ENCODE results near the gene TMEM175. TPM values are rescaled to one million over a fixed set of nuclear protein-coding genes. Genes with fewer than 3 reads are reported as not detected.

The TMEM175 gene
- total RNA-seq, 8 experiments from 2014 or later: 12.0 to 31.3 (median 27.3) TPM

GRCh38 chr4:892780-893179 is 39.5 kb upstream of the TMEM175 start:
- ATAC-seq (replicated peaks in 6 of 8): no peak
- H3K27ac ChIP-seq: no peak overlapping the region
- no peaks in the 10 kb centered on the region for H3K4me1 ChIP-seq (replicated peaks in 1 of 2)
- in situ Hi-C loops (cut with MboI; ENCODE audit: low pct_unique_long_range_greater_than_20kb in 2 of 9, low sequenced_read_pairs in 9 of 9, unreplicated experiment in 9 of 9): no loop called here
- 86 to 100% (median 93%) methylated on average over 1 to 4 of the region's 10 CpGs; no CpG with 5 or more reads in 5 of the 10 experiments for WGBS, 10 experiments
- no peak overlapping the region for H3K4me3 ChIP-seq

- WGBS, 10 experiments: 77 to 100% (median 91%) methylated on average over 1 to 23 of the region's 41 CpGs; no CpG with 5 or more reads in 6 of the 10 experiments
- H3K27ac ChIP-seq: no peak overlapping the region
- H3K4me1 ChIP-seq (replicated peaks in 1 of 2): no peaks in the 10 kb centered on the region
- no peak for ATAC-seq (replicated peaks in 6 of 8)
- in situ Hi-C loops (cut with MboI; ENCODE audit: low pct_unique_long_range_greater_than_20kb in 2 of 9, low sequenced_read_pairs in 9 of 9, unreplicated experiment in 9 of 9): no loop called here
- H3K4me3 ChIP-seq: no peak overlapping the region
Measured at GRCh38 chr4:893276-893994, 38.8 kb upstream of the TMEM175 start.

GRCh38 chr4:893995-894705 is 38.1 kb upstream of the TMEM175 start:
- Histone ChIP-seq H3K4me3 (no peak overlapping the region), H3K27ac (no peak overlapping the region), H3K4me1 (replicated peaks in 1 of 2) (no peaks in the 10 kb centered on the region)
- in situ Hi-C loops (cut with MboI; ENCODE audit: low pct_unique_long_range_greater_than_20kb in 2 of 9, low sequenced_read_pairs in 9 of 9, unreplicated experiment in 9 of 9): no loop called here
- WGBS, 10 experiments: 100% methylated on average over 2 of the region's 40 CpGs; no CpG with 5 or more reads in 9 of the 10 experiments
- ATAC-seq (replicated peaks in 6 of 8): no peak

GRCh38 chr4:895596-895995 is 36.7 kb upstream of the TMEM175 start:
- Histone ChIP-seq H3K27ac (no peak overlapping the region), H3K4me1 (replicated peaks in 1 of 2) (no peaks in the 10 kb centered on the region), H3K4me3 (no peak overlapping the region)
- WGBS, 10 experiments: 87 to 100% (median 90%) methylated on average over 2 to 6 of the region's 16 CpGs; no CpG with 5 or more reads in 5 of the 10 experiments
- ATAC-seq (replicated peaks in 6 of 8): no peak
- in situ Hi-C loops (cut with MboI; ENCODE audit: low pct_unique_long_range_greater_than_20kb in 2 of 9, low sequenced_read_pairs in 9 of 9, unreplicated experiment in 9 of 9): no loop called here

GRCh38 chr4:896216-896615 is 36.0 kb upstream of the TMEM175 start:
- Histone ChIP-seq H3K4me3 (no peak overlapping the region), H3K4me1 (replicated peaks in 1 of 2) (no peaks in the 10 kb centered on the region), H3K27ac (no peak overlapping the region)
- in situ Hi-C loops (cut with MboI; ENCODE audit: low pct_unique_long_range_greater_than_20kb in 2 of 9, low sequenced_read_pairs in 9 of 9, unreplicated experiment in 9 of 9): no loop called here
- ATAC-seq (replicated peaks in 6 of 8): no peak
- 89 to 100% (median 100%) methylated on average over 1 to 12 of the region's 13 CpGs; no CpG with 5 or more reads in 4 of the 10 experiments for WGBS, 10 experiments

- Histone ChIP-seq H3K4me3 (no peak overlapping the region), H3K4me1 (replicated peaks in 1 of 2) (no peaks in the 10 kb centered on the region), H3K27ac (no peak overlapping the region)
- no peak for ATAC-seq (replicated peaks in 6 of 8)
- in situ Hi-C loops (cut with MboI; ENCODE audit: low pct_unique_long_range_greater_than_20kb in 2 of 9, low sequenced_read_pairs in 9 of 9, unreplicated experiment in 9 of 9): no loop called here
- WGBS, 10 experiments: 89 to 100% (median 100%) methylated on average over 1 to 12 of the region's 20 CpGs; no CpG with 5 or more reads in 3 of the 10 experiments
Measured at GRCh38 chr4:896630-897029, 35.6 kb upstream of the TMEM175 start.

GRCh38 chr4:898123-898522 is 34.1 kb upstream of the TMEM175 start:
- no peak for ATAC-seq (replicated peaks in 6 of 8)
- Histone ChIP-seq H3K4me3 (no peak overlapping the region), H3K4me1 (replicated peaks in 1 of 2) (no peaks in the 10 kb centered on the region), H3K27ac (no peak overlapping the region)
- in situ Hi-C loops (cut with MboI; ENCODE audit: low pct_unique_long_range_greater_than_20kb in 2 of 9, low sequenced_read_pairs in 9 of 9, unreplicated experiment in 9 of 9): no loop called here
- WGBS, 10 experiments: 92 to 100% (median 100%) methylated on average over 1 to 6 of the region's 15 CpGs; no CpG with 5 or more reads in 5 of the 10 experiments

- WGBS, 10 experiments: 75 to 100% (median 92%) methylated on average over 1 to 12 of the region's 27 CpGs; no CpG with 5 or more reads in 4 of the 10 experiments
- no peak overlapping the region for H3K4me3 ChIP-seq
- H3K4me1 ChIP-seq (replicated peaks in 1 of 2): no peaks in the 10 kb centered on the region
- in situ Hi-C loops (cut with MboI; ENCODE audit: low pct_unique_long_range_greater_than_20kb in 2 of 9, low sequenced_read_pairs in 9 of 9, unreplicated experiment in 9 of 9): no loop called here
- ATAC-seq (replicated peaks in 6 of 8): no peak
- no peak overlapping the region for H3K27ac ChIP-seq
Measured at GRCh38 chr4:898869-899555, 33.2 kb upstream of the TMEM175 start.

GRCh38 chr4:899556-899906 is 32.7 kb upstream of the TMEM175 start:
- WGBS, 10 experiments: 85 to 100% (median 94%) methylated on average over 2 to 6 of the region's 12 CpGs; no CpG with 5 or more reads in 6 of the 10 experiments
- Histone ChIP-seq H3K4me3 (no peak overlapping the region), H3K4me1 (replicated peaks in 1 of 2) (no peaks in the 10 kb centered on the region), H3K27ac (no peak overlapping the region)
- ATAC-seq (replicated peaks in 6 of 8): no peak
- in situ Hi-C loops (cut with MboI; ENCODE audit: low pct_unique_long_range_greater_than_20kb in 2 of 9, low sequenced_read_pairs in 9 of 9, unreplicated experiment in 9 of 9): no loop called here

GRCh38 chr4:900073-900472 is 32.2 kb upstream of the TMEM175 start:
- H3K4me3 ChIP-seq: no peak overlapping the region
- 91 to 100% (median 95%) methylated on average over 1 to 15 of the region's 26 CpGs; no CpG with 5 or more reads in 7 of the 10 experiments for WGBS, 10 experiments
- H3K27ac ChIP-seq: no peak overlapping the region

GRCh38 chr4:900721-901120 is 31.5 kb upstream of the TMEM175 start:
- WGBS, 10 experiments: 75 to 100% (median 80%) methylated on average over 1 of the region's 6 CpGs; no CpG with 5 or more reads in 5 of the 10 experiments
- Histone ChIP-seq H3K27ac (no peak overlapping the region), H3K4me3 (no peak overlapping the region), H3K4me1 (replicated peaks in 1 of 2) (peaks cover 0 to 5% of the 10 kb centered on the region in 2 donors)
- in situ Hi-C loops (cut with MboI; ENCODE audit: low pct_unique_long_range_greater_than_20kb in 2 of 9, low sequenced_read_pairs in 9 of 9, unreplicated experiment in 9 of 9): no loop called here
- no peak for ATAC-seq (replicated peaks in 6 of 8)

More at GRCh38 chr4:900073-900472, 32.2 kb upstream of the TMEM175 start:
- peaks cover 0 to 2% of the 10 kb centered on the region in 2 donors for H3K4me1 ChIP-seq (replicated peaks in 1 of 2)
- in situ Hi-C loops (cut with MboI; ENCODE audit: low pct_unique_long_range_greater_than_20kb in 2 of 9, low sequenced_read_pairs in 9 of 9, unreplicated experiment in 9 of 9): no loop called here
- ATAC-seq (replicated peaks in 6 of 8): no peak

- Histone ChIP-seq H3K4me3 (no peak overlapping the region), H3K27ac (no peak overlapping the region), H3K4me1 (replicated peaks in 1 of 2) (peaks cover 0 to 11% of the 10 kb centered on the region in 2 donors)
- in situ Hi-C loops (cut with MboI; ENCODE audit: low pct_unique_long_range_greater_than_20kb in 2 of 9, low sequenced_read_pairs in 9 of 9, unreplicated experiment in 9 of 9): no loop called here
- 93 to 100% methylated on average over 3 to 5 of the region's 28 CpGs; no CpG with 5 or more reads in 8 of the 10 experiments for WGBS, 10 experiments
- ATAC-seq (replicated peaks in 6 of 8): no peak
Measured at GRCh38 chr4:901192-901910, 30.9 kb upstream of the TMEM175 start.

Measured in motor neuron (in vitro differentiated cells).